Peyer's patch (tissue), 4 donors: ENCODE results near the gene GTF2A1L.

Experiments used
- CTCF ChIP-seq, 6 experiments: fragments of 450-650 bp in 4 of 6; fragments of 200-600 bp in 2 of 6; sonication (generic) in 1 of 6; IDR thresholded peaks; one replicate each; pipeline ENCODE4 v1.5.1; 2017 to 2019; ENCODE audit warnings: antibody characterized with exemption in 6 of 6, mild to moderate bottlenecking in 3 of 6, moderate library complexity in 1 of 6
- POLR2A ChIP-seq, 2 donors: fragments of 450-650 bp; IDR thresholded peaks; one replicate each; pipeline ENCODE4 v1.5.1; 2017; ENCODE audit warnings: antibody characterized with exemption in 2 of 2, mild to moderate bottlenecking in 2 of 2, moderate library complexity in 2 of 2

GRCh38 chr2:48624696-48625095, 7.0 kb downstream of the GTF2A1L start:
- TF ChIP-seq POLR2A (IDR thresholded peaks at IDR 0.05), result no peak
- TF ChIP-seq CTCF (IDR thresholded peaks at IDR 0.05), result no peak
